K562 (cell line): ENCODE data around the gene STAU1. TPM values are rescaled to one million over a fixed set of nuclear protein-coding genes. Genes with fewer than 3 reads are reported as not detected.

Source experiments
- ATAC-seq: fragments of 200-7000 bp; cut with Tn5 transposase; 3 replicates; pipeline ENCODE4 v1.9.1; 2020; ENCODE audit warnings: moderate library complexity
- BruUV-seq: library from RNA; stranded (reverse); fragments of 400-500 nt; replicated peaks from 2 replicates; lab custom pipeline; 2021; lab: Mats Ljungman, UMichigan
- CTCF ChIA-PET: fragments of 300-600 bp; formaldehyde crosslinking; extraction: SDS; loops from one replicate; lab custom pipeline; 2021; ENCODE audit warnings: low intra/inter-chr PET ratio; lab: Yijun Ruan, JAX
- POLR2A ChIA-PET: fragments of 300-600, 350-650 bp; sonication (Branson Sonifier 250); formaldehyde crosslinking; extraction: SDS; loops from one replicate; lab custom pipeline; 2021; ENCODE audit warnings: antibody characterized with exemption, inconsistent platforms; lab: Yijun Ruan, JAX
- DNase-seq, 4 experiments: peaks; one replicate each; pipeline versions ENCODE4 v3.0.0 to v3.0.0-alpha.2; 2011 to 2018; ENCODE audit warnings: low spot score in 3 of 4, mixed read lengths in 3 of 4; ENCODE audit errors: extremely low read depth in 1 of 4
- FAIRE-seq: peaks from 2 replicates; lab custom pipeline; 2011; peaks lifted over from hg19 to GRCh38; lab: Jason Lieb, UNC
- H2AFZ ChIP-seq: 2 replicates; pipeline ENCODE4 v1.6.0; 2011; ENCODE audit warnings: low read depth, low read length, control low read depth, inconsistent platforms
- H3K27ac ChIP-seq: fragments of 200-600 bp; 3 replicates; pipeline ENCODE4 v1.8.0; 2011; ENCODE audit warnings: low read depth, mild to moderate bottlenecking, control low read depth, inconsistent platforms, low read length, moderate library complexity, mixed read lengths; ENCODE audit errors: extremely low read depth
- H3K27me3 ChIP-seq, 2 experiments: fragments of 300-600 bp in 1 of 2; 2 replicates in 1 of 2; 3 replicates in 1 of 2; pipeline versions ENCODE4 v1.6.0 to v1.8.0; 2011; ENCODE audit warnings: inconsistent platforms in 2 of 2, low read length in 2 of 2, mild to moderate bottlenecking in 1 of 2, mixed read lengths in 1 of 2, moderate library complexity in 1 of 2; ENCODE audit not compliant: control insufficient read depth in 2 of 2, insufficient read depth in 2 of 2
- H3K36me3 ChIP-seq: fragments of 300-600 bp; 3 replicates; pipeline ENCODE4 v1.8.0; 2011; ENCODE audit warnings: mild to moderate bottlenecking, low read length, inconsistent platforms; ENCODE audit not compliant: control insufficient read depth, insufficient read depth
- H3K4me1 ChIP-seq, 2 experiments: fragments of 200-600 bp in 1 of 2; replicated peaks in 1 of 2; 2 replicates in 1 of 2; 3 replicates in 1 of 2; pipeline versions ENCODE4 v1.5.1 to v1.8.0; 2011; ENCODE audit warnings: inconsistent platforms in 2 of 2, low read length in 2 of 2, mild to moderate bottlenecking in 1 of 2, mixed read lengths in 1 of 2, moderate library complexity in 1 of 2; ENCODE audit not compliant: control insufficient read depth in 2 of 2, insufficient read depth in 2 of 2
- H3K4me2 ChIP-seq: 2 replicates; pipeline ENCODE4 v1.6.1; 2011; ENCODE audit warnings: low read length, control low read depth, inconsistent platforms, mixed read lengths; ENCODE audit not compliant: insufficient read depth
- H3K4me3 ChIP-seq: fragments of 200-600 bp; sonication (generic), shearing (Covaris generic); 2 replicates; pipeline ENCODE4 v1.5.1; 2016; ENCODE audit warnings: control low read depth, inconsistent platforms
- H3K79me2 ChIP-seq: fragments of 200-600 bp; 3 replicates; pipeline ENCODE4 v1.8.0; 2011; ENCODE audit warnings: low read length, inconsistent platforms; ENCODE audit not compliant: control insufficient read depth, insufficient read depth
- H3K9ac ChIP-seq, 2 experiments: 2 replicates each; pipeline versions ENCODE4 v1.6.0 to v1.6.1; 2011; ENCODE audit warnings: low read depth in 2 of 2, low read length in 2 of 2, control low read depth in 1 of 2, inconsistent platforms in 1 of 2, mild to moderate bottlenecking in 1 of 2, mixed read lengths in 1 of 2; ENCODE audit not compliant: insufficient read depth in 1 of 2
- H3K9me1 ChIP-seq: one replicate; pipeline ENCODE4 v1.6.0; 2011; ENCODE audit warnings: inconsistent platforms, mild to moderate bottlenecking, low read length, moderate library complexity; ENCODE audit not compliant: control insufficient read depth, insufficient read depth
- H3K9me3 ChIP-seq: replicated peaks from 2 replicates; pipeline ENCODE4 v1.5.1; 2011; ENCODE audit warnings: low read depth, low read length, inconsistent platforms; ENCODE audit not compliant: control insufficient read depth, insufficient read depth
- H4K20me1 ChIP-seq: replicated peaks from 2 replicates; pipeline ENCODE4 v1.6.1; 2011; ENCODE audit warnings: low read length, inconsistent platforms, mixed read lengths; ENCODE audit not compliant: control insufficient read depth, insufficient read depth
- ARNT ChIP-seq, 2 experiments: fragments of 450-650 bp; IDR thresholded peaks; 2 replicates each; pipeline ENCODE4 v1.6.1; 2016; ENCODE audit warnings: mild to moderate bottlenecking in 1 of 2
- MAZ ChIP-seq, 2 experiments: fragments of 450-650 bp in 1 of 2; sonication (generic) in 1 of 2; formaldehyde crosslinking; IDR thresholded peaks in 1 of 2; conservative IDR thresholded peaks in 1 of 2; 2 replicates each; pipeline versions ENCODE4 v1.4.0 to v1.5.0; 2020; ENCODE audit warnings: mild to moderate bottlenecking in 1 of 2, missing genetic modification reagents in 1 of 2
- MCM5 ChIP-seq: fragments of 450-650 bp; IDR thresholded peaks from 2 replicates; pipeline ENCODE4 v1.6.1; 2016; ENCODE audit warnings: low read depth
- MIER1 ChIP-seq: fragments of 450-650 bp; IDR thresholded peaks from 2 replicates; pipeline ENCODE4 v1.6.1; 2016; ENCODE audit warnings: antibody characterized with exemption, mild to moderate bottlenecking, low read depth
- PRMT5 ChIP-seq: sonication (generic); formaldehyde crosslinking; IDR thresholded peaks from 2 replicates; pipeline ENCODE4 v1.5.0; 2020; ENCODE audit warnings: missing genetic modification reagents
- RERE ChIP-seq: sonication (generic); formaldehyde crosslinking; IDR thresholded peaks from 2 replicates; pipeline ENCODE4 v1.8.0; 2023; ENCODE audit warnings: missing genetic modification reagents, mild to moderate bottlenecking, borderline replicate concordance
- SAFB2 ChIP-seq: fragments of 200-400 bp; formaldehyde crosslinking; IDR thresholded peaks from 2 replicates; pipeline ENCODE4 v1.6.1; 2018; ENCODE audit warnings: borderline replicate concordance, low read length, low read depth, moderate library complexity; ENCODE audit not compliant: severe bottlenecking
- TCF3 ChIP-seq: sonication (generic); formaldehyde crosslinking; IDR thresholded peaks from 2 replicates; pipeline ENCODE4 v1.4.0; 2020; ENCODE audit warnings: mild to moderate bottlenecking, missing genetic modification reagents
- TFE3 ChIP-seq: fragments of 450-650 bp; formaldehyde crosslinking; IDR thresholded peaks from 2 replicates; pipeline ENCODE4 v1.4.0; 2020; ENCODE audit warnings: mild to moderate bottlenecking, mixed read lengths
- ZNF23 ChIP-seq: fragments of 250-450 bp; sonication (Bioruptor Pico); IDR thresholded peaks from 2 replicates; pipeline ENCODE4 v1.4.0; 2020; ENCODE audit warnings: mild to moderate bottlenecking
- ZNF3 ChIP-seq: fragments of 250-450 bp; sonication (Bioruptor Pico); IDR thresholded peaks from 2 replicates; pipeline ENCODE4 v1.5.0; 2021; ENCODE audit warnings: mild to moderate bottlenecking, moderate library complexity
- ZNF445 ChIP-seq: fragments of 250-450 bp; sonication (Bioruptor Pico); IDR thresholded peaks from 2 replicates; pipeline ENCODE4 v1.4.0; 2020; ENCODE audit warnings: low read depth, mild to moderate bottlenecking, moderate library complexity
- in situ Hi-C: fragments of 300-500 bp; cut with MboI; formaldehyde crosslinking; loops from 4 replicates; pipeline ENCODE4 v1.15.0; 2018; ENCODE audit warnings: inconsistent platforms, mixed read lengths
- intact Hi-C: fragments of 100-400 bp; cut with micrococcal nuclease; formaldehyde crosslinking; loops from 2 replicates; pipeline ENCODE4 v1.14.2; 2022
- polyA plus RNA-seq, 8 experiments: library from polyadenylated mRNA; depleted of rRNA in 4 of 8; stranded (reverse) in 5 of 8; unstranded in 3 of 8; fragments of >200 nt; fragmentation: Nextera tagmentation in 2 of 8; fragmentation: Illumina TruSeq in 1 of 8; extraction: Ambion mirVana in 2 of 8; extraction: Trizol in 1 of 8; gene quantifications; 2 replicates each; pipeline versions ENCODE4 v1.2.1 to v1.2.3, GENCODE V29; 2011 to 2014; ENCODE audit warnings: inconsistent platforms in 1 of 8, missing spikeins in 1 of 8
- total RNA-seq, 7 experiments: library from RNA; depleted of rRNA in 6 of 7; stranded (reverse); fragments of >200 nt in 6 of 7; fragmentation: Illumina TruSeq in 2 of 7; extraction: Trizol in 2 of 7; gene quantifications; 2 replicates each; pipeline versions ENCODE4 v1.2.1 to v1.2.3, GENCODE V29; 2011 to 2021; ENCODE audit warnings: low replicate concordance in 1 of 7
- TF ChIP-seq, protein P1 (sequence below), 2 experiments: fragments of 450-650 bp in 1 of 2; sonication (generic) in 1 of 2; formaldehyde crosslinking in 1 of 2; IDR thresholded peaks in 1 of 2; conservative IDR thresholded peaks in 1 of 2; 2 replicates each; pipeline versions ENCODE4 v1.6.1 to v1.8.1; 2016 to 2023; ENCODE audit warnings: mild to moderate bottlenecking in 2 of 2, moderate library complexity in 2 of 2, inconsistent platforms in 1 of 2, missing genetic modification reagents in 1 of 2
- TF ChIP-seq, protein P2 (sequence below): sonication (generic); formaldehyde crosslinking; IDR thresholded peaks from 2 replicates; pipeline ENCODE4 v1.8.1; 2022; ENCODE audit warnings: missing genetic modification reagents

Gene STAU1
- total and polyA plus RNA-seq, 9 of the 15 experiments (the other 6 are each of a cell fraction or from before 2014, with no cell fraction given) = 18.0 to 106 (median 50.6) TPM

- no peaks in the 10 kb centered on the region for H3K27me3 ChIP-seq
- no TSS peak for BruUV-seq
- H3K4me3 ChIP-seq = no peak overlapping the region
- H3K27ac ChIP-seq = no peak overlapping the region
- no peak overlapping the region for H3K4me2 ChIP-seq
- H3K9me3 ChIP-seq = peaks cover 3% of the 10 kb centered on the region
- peaks cover 4% of the 10 kb centered on the region for H3K79me2 ChIP-seq
- H3K4me1 ChIP-seq = peaks cover 8% of the 10 kb centered on the region in 2 experiments; a peak in 4 of 5 replicates
- intact Hi-C loops = no loop called here
- POLR2A ChIA-PET = interaction anchor here (0.7 kb wide), 1 partner anchor 557 kb away, joined by 3 read pairs; no protein-coding TSS in a partner anchor
- H2AFZ ChIP-seq = no peak overlapping the region
- no peaks in the 10 kb centered on the region for H3K36me3 ChIP-seq
- ATAC-seq = no peak
- no peak for DNase-seq
- CTCF ChIA-PET = no interaction called here
- H3K9me1 ChIP-seq = no peaks in the 10 kb centered on the region
- H3K9ac ChIP-seq = no peak overlapping the region
- no peaks in the 10 kb centered on the region for H4K20me1 ChIP-seq
- in situ Hi-C loops = no loop called here
- no peak for FAIRE-seq
- TF ChIP-seq MAZ (CRISPR knock-in tag; conservative IDR thresholded peaks at IDR 0.05 in 1 of 2, IDR thresholded peaks at IDR 0.05 in 1 of 2) (no peak), RERE (no peak), TFE3 (no peak), PRMT5 (no peak), ARNT (IDR thresholded peaks at IDR 0.05) (no peak), TCF3 (CRISPR knock-in tag) (no peak), MCM5 (no peak), SAFB2 (no peak), MIER1 (no peak), ZNF3 (CRISPR knock-in tag) (no peak), ZNF445 (CRISPR knock-in tag) (no peak), ZNF23 (CRISPR knock-in tag) (no peak)
- TF ChIP-seq, protein P1, sequence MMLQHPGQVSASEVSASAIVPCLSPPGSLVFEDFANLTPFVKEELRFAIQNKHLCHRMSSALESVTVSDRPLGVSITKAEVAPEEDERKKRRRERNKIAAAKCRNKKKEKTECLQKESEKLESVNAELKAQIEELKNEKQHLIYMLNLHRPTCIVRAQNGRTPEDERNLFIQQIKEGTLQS (IDR thresholded peaks at IDR 0.05) = no peak
- TF ChIP-seq, protein P1 (CRISPR knock-in tag; conservative IDR thresholded peaks at IDR 0.05) = no peak
- TF ChIP-seq, protein P2, sequence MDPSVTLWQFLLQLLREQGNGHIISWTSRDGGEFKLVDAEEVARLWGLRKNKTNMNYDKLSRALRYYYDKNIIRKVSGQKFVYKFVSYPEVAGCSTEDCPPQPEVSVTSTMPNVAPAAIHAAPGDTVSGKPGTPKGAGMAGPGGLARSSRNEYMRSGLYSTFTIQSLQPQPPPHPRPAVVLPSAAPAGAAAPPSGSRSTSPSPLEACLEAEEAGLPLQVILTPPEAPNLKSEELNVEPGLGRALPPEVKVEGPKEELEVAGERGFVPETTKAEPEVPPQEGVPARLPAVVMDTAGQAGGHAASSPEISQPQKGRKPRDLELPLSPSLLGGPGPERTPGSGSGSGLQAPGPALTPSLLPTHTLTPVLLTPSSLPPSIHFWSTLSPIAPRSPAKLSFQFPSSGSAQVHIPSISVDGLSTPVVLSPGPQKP (CRISPR knock-in tag) = no peak
Observed at GRCh38 chr20:49214571-49214970, 26.4 kb upstream of the STAU1 start.
